RCC 7860 (cell line): ENCODE results near the gene PCF11.

ENCODE experiments used
- DNase-seq: peaks from one replicate; pipeline ENCODE4 v3.0.0-alpha.2; 2015; ENCODE audit warnings: low spot score
- FAIRE-seq: peaks from 2 replicates; lab custom pipeline; 2012; peaks lifted over from hg19 to GRCh38; lab: Jason Lieb, UNC

The PCF11 gene

DNA sequence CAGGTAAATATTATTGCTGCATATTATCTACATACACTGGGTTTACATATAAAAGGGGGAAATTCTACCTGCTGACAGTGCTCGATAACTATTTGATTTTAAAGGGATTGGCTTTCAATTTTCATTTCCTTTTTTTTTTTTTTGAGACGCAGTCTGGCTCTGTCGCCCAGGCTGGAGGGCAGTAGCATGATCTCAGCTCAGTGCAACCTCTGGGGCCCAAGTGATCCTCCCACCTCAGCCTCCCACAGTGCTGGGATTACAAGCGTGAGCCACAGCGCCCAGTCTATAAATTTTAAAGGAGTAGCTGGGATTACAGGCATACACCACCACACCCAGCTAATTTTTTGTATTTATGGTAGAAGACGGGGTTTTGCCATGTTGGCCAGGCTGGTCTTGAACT is 3.2 kb upstream of the PCF11 start:
- DNase-seq (no peak), FAIRE-seq (no peak)

DNA sequence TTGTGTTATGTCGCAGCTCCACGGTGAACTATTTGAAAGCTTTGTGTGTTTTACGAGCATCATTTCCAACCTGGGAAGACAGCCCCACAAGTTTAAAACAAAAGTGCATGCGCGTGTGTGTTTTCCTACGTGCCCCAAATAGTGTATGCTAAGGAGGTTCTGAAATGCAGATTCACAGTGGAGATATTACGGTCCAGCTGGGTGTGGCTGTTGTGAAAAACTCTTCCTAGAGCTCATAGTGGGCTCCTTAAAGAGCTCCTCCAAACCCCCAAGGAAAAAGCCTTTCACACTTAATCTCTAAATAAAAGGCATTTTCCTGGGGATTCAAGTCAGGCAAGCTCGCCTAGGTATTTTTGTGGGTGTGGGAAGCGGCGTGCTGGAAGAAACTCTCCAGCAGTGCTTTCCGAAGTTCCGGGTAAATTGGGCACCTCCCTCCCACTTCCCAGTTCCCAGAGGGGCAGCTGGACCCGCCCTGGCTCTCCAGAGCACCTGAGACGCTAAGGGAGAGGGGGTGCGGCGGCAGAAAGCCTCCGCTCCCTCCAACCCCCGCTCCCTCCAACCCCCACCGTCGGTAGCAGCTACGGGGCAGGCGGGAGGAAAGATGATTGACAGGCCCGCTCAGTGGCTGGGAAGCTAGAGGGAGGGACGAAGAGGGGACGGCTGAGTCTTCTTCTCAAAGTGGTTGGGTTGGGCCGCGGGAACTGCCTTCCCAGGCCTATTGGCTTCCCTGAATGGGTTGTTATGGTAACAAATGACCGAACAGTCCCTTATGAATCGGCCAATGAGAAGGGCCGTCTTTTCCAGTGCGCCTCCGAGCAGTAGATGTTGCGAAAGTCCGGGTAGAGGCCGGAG is 561 bp upstream of the PCF11 start:
- peak; percentile 92 for FAIRE-seq
- DNase-seq = peak; percentile 99

DNA sequence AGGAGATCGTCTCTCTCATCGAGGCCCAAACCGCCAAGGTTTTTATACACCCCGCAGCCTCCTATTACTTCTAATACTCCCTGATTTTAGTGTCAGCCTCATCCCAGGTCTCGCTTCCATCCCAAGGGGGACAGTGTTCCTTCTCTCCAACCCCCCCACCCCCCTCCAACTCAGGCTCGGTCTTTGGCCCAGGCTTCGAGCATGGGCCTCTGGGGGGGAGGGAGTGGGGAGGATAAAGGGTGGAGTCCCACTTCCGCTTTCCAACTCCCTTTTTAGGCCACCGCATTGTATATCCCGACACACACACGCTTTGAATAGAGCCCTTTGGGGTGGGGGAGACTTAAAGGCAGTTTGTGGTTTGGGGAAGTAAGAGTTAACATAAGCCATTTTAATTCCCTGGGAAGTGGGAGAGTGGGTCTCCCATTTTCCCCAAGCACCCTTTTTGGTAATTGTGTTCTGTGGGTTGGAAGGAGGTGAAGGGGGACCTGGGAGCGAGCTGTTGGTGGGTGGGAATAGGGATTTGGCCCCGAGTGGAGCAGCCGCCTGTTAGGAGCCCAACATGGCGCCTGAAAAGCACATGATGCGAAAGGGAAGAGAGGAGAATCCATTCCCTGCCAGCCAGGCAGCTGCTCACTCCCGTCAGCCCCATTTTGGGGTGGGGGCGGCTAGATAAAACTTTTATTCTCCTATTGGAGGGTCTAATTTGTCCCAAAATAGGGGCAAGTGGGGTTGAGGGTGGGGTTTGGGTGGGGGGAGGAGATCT is 844 bp downstream of the PCF11 start:
- FAIRE-seq = no peak

DNA sequence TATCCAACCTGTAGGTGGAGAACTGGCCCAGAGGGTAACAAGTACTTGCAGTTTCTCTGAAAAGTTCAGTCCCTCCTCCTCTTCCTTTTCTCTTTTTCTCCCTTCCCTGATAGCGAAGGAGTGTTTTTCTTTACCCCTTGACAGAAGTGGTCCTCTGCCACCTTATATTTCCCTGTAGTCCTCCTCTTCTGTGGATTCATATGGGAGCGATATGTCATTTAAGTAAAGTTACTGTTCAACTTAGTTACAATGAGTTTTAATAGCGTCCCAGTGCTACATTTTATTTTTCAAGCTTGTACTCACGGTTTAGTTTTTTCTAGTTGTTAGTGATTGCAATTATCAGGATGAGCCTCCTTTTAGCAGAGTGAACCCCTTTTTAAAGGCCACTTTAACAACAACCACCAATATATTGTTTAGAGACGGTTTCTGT is 1.4 kb downstream of the PCF11 start:
- FAIRE-seq (no peak), DNase-seq (no peak)

More for the DNA sequence above, 844 bp downstream of the PCF11 start:
- no peak for DNase-seq

DNA sequence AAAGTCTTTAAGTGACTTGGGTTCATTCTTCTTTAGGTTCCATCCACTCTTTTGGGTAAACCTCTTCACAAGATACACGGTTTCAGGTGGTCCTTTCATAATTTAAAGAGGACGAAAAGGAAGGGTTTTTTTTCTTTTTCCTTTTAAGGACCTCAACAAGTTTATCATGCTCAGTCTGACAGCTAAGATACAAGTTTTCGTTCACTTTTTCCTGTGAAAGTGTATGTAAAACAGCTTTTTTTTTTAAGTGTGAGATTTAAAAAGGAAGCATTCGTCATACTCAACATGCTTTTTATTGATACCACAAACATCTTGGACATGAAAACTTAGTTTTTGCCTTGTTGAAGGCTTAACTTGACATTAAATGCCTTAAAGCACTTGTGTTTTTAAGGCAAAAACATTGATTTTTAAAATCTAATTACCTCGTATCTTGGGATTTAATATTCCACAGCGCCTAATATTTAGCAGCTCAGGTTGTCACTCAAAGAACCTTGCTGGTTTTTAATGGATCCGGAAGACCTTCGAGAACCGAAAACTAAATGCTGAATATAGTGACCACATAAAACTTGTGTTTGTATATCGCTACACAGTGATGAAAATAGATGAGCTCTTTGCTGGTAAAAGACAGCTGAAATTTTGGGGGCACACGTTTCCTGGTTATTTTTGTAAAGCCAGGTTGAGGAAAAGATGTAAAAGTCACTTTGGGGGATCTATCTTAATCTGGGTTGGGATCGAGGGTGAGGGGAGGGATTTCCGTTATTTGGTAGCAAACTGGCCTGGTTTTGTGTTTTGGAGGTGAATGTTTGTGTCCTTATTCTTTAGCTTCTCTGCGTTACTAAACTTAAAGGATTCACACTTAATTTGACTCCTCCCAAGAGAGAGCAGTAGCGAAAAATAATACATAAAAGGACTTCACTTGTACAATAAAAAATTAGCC is 2.3 kb downstream of the PCF11 start:
- no peak for FAIRE-seq
- DNase-seq = no peak

DNA sequence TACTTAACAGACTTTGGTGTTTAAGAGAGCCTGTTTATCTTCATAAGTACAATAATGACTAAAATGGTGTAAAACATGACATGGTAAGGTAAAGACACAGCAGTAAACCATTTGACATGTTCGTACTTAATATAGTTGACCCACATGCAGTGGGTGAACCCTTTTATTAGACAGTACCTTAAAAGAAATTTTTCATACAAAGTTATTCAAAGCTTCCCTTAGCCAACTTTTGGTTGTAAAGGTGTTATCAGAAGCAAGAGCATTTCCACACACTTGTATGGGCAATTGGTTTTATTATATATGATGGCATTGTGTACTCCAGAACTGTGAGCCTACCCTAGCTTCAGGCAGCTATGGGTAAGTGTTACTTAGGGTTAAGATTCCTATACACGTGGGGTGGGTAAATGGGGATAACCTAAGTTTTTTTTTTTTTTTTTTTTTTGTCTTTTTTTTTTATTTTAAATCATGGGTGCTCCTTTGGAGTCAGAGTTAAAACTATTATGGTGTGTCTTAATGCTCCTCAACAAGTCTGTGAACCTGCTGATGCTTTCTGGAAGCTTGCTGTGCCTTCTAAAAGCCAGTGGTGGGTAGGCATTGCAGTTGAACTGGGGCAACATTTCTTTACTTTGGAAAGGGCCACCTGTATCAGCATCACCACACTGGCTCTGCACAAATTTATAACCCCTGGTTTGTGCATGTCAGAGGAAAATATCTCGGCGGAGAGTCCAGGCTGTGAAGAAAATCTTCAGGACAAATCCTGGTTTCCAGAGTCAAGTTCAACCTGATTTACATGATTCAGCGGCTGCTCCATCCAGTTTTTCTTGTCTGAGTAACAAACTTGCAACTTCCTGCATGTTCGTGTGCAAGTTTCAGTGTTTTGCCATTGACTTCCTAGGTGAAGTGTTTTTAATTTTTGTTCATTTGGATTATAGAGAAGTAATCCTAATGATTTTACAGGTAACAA is 3.3 kb downstream of the PCF11 start:
- DNase-seq = no peak
- FAIRE-seq = no peak

DNA sequence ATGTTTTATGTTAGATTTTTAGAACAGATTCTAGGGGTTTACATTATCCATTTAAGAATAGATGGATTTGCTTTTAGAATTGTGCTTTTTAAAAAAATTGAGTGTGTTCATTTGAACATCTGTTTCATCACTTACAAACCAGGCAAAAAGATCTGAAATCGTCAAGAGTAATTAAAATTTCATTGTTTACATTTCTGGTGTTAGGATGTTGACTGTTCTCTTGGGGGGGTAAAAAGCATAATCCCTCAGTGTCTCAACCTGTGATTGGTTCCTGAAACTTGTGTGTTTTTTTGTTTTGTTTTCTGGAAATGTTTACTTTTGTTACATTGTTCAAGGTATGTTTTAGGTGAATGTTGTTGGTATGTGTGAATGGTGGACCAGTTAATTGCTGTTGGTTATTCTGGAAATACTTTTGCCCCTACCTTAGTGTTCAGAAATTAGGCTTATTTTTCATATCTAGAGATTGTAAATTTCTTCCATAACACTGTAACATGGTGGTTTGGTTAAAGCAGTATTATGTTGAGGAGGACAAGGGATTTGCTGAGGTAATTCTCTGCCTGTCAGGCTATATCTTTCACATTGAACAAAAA is 4.8 kb downstream of the PCF11 start:
- DNase-seq = no peak
- no peak for FAIRE-seq

DNA sequence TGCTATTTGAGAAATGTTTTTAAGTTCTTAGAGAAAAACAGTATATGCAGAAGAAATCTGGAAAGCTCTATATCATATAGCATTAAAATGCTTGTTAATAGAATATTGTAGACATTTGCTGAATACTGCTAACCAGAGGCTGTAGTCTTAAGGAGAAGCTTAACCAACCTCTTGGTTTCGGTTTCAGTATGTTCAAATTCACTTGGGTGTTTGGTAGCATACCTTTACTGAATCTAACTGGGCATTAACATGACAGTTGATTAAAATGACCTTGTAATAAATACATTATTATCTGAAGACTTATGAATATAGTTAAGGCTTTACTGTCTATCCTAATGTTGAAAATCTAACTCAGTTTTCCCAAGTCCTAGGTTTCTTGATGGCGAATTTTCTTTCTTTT is 5.4 kb downstream of the PCF11 start:
- DNase-seq = no peak
- FAIRE-seq = no peak

DNA sequence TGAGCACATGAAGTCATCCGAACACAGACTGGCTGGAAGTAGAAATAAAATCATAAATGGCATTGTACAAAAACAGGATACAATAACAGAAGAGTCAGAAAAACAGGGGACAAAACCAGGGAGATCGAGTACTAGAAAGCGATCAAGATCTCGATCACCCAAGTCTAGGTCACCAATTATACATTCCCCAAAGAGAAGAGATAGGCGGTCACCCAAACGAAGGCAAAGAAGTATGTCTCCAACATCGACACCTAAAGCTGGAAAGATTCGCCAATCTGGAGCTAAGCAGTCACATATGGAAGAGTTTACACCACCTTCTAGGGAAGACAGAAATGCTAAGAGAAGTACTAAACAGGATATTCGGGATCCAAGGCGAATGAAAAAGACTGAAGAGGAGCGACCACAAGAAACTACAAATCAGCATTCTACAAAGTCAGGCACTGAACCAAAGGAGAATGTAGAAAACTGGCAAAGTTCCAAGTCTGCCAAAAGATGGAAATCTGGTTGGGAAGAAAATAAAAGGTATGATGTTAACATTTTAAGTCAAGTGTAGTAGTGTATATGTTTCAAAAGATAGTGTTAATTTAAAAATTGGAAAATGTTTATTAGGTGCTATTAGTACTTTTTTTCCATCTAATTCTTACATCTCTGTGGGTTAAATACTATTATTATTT is 9.4 kb downstream of the PCF11 start:
- DNase-seq (no peak), FAIRE-seq (no peak)

DNA sequence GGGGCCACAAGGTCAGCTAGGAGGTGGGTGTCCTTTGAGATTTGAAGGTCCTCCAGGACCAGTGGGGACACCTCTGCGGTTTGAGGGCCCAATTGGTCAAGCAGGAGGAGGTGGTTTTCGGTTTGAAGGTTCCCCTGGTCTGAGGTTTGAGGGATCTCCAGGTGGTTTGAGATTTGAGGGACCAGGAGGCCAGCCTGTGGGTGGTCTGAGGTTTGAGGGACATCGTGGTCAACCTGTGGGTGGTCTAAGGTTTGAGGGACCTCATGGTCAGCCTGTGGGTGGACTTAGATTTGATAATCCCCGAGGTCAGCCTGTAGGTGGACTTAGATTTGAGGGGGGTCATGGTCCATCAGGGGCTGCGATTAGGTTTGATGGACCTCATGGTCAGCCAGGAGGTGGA is 11.8 kb downstream of the PCF11 start:
- FAIRE-seq = no peak
- DNase-seq = no peak

DNA sequence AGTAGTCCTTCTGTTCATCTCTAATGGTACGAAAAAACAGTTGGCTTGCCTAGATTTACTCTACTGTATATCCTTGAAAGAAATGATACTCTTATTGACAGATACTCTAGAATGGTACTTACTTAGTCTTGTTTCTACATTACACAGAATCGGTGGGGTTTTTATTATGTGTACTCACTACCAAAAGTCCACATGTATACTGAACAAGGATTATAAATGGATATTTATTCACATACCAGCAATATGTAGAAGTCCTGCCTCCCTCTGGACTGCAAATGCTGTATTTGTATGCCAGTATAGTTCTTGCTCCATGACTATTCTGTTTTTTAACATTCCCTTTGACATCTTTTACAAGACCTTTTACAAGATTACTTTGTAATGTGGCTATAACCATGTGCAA is 13.9 kb downstream of the PCF11 start:
- DNase-seq (no peak), FAIRE-seq (no peak)

DNA sequence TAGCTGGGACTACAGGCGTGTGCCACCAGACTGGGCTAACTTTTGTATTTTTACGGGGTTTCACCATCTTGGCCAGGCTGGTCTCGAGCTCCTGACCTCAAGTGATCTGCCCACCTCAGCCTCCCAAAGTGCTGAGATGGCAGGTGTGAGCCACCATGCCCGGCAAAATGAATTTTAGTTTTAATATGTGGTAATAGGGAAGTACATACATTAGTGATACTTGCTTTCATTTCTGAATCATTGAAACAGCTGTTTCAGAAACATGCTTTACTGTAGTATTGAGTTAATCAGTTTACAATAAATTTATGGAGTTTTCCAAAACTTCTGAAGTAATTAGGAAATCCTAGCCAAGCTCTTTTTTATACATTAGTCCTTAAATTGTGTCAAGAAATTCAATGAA is 15.6 kb downstream of the PCF11 start:
- DNase-seq = no peak
- no peak for FAIRE-seq

DNA sequence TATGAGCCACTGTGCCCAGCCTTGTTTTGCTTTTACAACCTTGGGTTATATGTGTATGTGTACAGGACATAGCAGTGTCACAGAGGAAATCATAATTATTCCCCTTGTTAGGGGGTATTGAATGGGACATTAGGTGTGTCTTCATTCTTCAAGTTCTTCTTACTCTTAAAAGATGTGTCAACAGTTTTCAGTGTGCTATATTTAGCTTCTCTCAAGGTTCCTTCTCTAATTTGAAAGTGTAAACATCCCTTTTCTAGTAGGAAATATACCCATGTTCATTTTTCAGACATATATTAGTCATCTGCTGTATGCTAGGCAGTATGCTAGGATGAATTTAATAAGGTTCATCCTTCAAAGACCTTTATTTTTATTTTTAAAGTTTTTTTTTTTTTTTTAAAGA is 17.1 kb downstream of the PCF11 start:
- DNase-seq (no peak), FAIRE-seq (no peak)

DNA sequence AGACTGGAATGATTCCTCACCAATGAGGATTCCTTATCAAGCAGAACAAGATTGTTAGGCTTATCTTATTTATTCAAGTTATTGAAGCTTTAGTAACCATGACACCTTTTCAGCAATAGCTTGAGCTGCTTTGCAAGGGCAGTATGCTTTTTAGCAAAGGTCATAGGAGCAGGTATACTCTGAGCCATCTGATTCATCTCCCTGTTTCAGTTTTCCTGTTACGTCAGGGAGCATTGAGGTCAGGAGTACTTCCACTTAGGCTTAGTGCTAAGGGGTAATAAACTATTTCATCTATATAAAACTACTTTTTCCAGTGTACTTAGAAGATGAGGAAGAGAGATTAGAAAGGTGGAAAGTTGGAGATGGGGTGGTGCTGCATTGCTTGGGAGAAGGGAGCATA is 18.9 kb downstream of the PCF11 start:
- no peak for FAIRE-seq

DNA sequence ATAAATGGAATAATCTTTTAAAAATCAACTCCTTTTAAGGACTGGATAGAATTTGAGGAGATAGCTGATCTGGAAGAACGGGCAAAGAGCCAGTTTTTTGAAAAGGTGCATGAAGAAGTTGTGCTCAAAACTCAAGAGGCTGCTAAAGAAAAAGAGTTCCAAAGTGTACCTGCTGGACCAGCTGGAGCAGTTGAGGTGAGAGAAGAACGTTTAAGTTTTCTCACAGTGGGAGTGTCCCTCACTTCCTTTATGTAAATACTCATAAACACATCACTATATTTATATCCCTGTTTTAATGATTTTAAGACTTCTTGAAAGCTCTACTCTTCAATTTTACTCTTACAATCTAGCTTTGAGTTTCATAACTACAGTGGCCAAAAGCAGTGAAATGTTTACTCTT is 24.9 kb downstream of the PCF11 start:
- FAIRE-seq (no peak), DNase-seq (no peak)

More for the DNA sequence above, 18.9 kb downstream of the PCF11 start:
- no peak for DNase-seq

DNA sequence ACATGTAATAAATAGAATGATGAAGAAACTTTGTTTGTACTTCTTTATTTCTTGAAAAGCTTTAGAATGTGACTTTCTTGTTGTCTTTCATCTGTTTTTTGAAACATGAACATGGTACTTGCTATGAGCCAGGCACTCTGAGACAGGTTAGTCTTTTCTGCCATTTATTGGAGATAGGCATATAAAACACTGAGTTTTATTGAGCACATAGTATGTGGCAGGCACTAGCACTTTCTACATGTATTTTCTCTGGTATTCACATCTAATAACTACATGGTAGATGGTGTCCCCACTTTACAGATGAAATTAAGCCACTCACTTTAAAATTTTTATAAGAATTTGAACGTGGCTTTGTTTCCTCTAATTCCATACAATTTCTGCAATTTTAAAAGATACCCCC is 28.8 kb downstream of the PCF11 start:
- no peak for DNase-seq
- FAIRE-seq = no peak

DNA sequence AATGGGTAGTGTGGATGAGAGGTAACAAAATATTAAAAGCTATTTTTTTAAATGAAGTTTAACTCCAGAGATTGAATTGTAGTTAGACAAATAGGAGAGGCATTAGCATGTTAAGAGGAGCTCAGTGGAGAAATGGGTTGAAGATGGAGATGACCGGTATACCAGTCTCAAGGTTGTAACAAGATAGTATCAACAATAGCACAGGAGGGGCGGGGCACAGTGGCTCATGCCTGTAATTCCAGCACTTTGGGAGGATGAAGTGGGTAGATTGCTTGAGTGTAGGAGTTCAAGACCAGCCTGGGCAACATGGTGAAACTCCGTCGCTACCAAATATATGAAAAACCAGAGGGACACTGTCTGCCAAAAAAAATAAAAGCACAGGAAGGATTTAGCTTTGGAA is 30.5 kb downstream of the PCF11 start:
- FAIRE-seq (no peak), DNase-seq (no peak)

DNA sequence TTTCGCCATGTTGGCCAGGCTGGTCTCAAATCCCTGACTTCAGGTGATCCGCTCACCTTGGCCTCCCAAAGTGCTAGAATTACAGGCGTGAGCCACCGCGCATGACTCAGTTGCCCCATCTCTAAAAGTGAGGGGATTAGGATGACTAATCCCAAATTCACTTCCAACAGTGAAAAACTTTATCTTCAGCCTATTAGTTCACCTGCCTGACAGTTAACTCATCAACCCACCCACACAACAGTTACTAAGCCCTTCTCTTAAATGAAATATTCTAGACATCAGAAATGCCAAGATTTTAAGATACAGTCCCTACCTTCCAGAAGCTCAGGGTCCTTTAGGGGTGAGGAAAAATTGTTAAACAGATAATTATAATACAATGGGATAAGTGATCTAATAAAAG is 34.6 kb downstream of the PCF11 start:
- DNase-seq (no peak), FAIRE-seq (no peak)

DNA sequence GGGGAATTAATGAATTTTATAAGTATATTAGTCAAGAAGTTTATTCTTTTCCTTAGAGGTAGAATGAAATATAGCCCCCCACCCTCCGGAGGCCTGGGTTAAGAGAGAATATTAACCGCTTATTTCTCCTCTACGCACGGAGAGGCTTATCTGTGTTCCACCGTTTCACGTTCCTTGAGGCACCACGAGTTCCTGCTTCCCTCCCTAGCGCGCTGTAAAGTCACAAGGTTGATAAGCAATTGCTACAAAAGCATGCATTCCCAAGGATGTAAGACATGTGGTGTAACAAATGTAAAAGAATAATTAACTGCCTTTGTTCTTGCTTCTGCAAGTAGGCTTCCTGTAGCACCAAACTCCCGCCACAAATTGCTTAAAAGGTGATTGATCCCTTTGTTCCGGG is 35.1 kb downstream of the PCF11 start:
- no peak for DNase-seq
- FAIRE-seq = no peak
